Heart left ventricle (tissue), 13 donors: Measurements from ENCODE around the gene TMEM123.

Source experiments
- CTCF ChIP-seq, 12 donors: fragments of 200-600 bp; sonication (generic) in 4 of 12; IDR thresholded peaks; one replicate each; pipeline versions ENCODE4 v1.5.0 to v1.8.0; 2018 to 2022; ENCODE audit warnings: antibody characterized with exemption in 12 of 12, mild to moderate bottlenecking in 5 of 12
- POLR2A ChIP-seq, 2 donors: fragments of 450-650 bp; IDR thresholded peaks; one replicate each; pipeline ENCODE4 v1.6.1; 2017; ENCODE audit warnings: antibody characterized with exemption in 2 of 2, mild to moderate bottlenecking in 2 of 2, moderate library complexity in 2 of 2
- donor health status: ischemic (EF 13 %, LVEDD 7.1; RV severe dilation, severe dysfunction).
- donor health status: DM: no; HTN: yes; CAD: no.
- donor health status: DM: no; HTN: no; CAD: no.
- donor health status: ischemic (EF 25% LVEDD 6.9; RV normal size, moderate dysfunction).
- donor health status: ischemic (EF 25% LVEDD 5.7; RV mildly dilated, moderate dysfunction).
- donor health status: ischemic (EF 35%, LVEDD 5.7; RV mildly dilated, moderate dysfunction).
- donor health status: nonischemic (EF 11% LVEDD 7.7; RV severe dilation, severe dysfunction).
- donor health status: DM: yes; HTN: yes; CAD: no.
- donor health status: PGD.
- donor health status: ischemic (EF 29% LVEDD 5.4; RV normal size, mild dysfunction).
- donor health status: nonischemic (EF 23%, LVEDD 6.1; RV moderate dilation, normal function).

- TF ChIP-seq CTCF (IDR thresholded peaks at IDR 0.05) (no peak), POLR2A (IDR thresholded peaks at IDR 0.05) (no peak)
Measured at GRCh38 chr11:102346456-102346747, 106.2 kb downstream of the TMEM123 start.
